Measurements from ENCODE around the gene TIE1. TPM values are rescaled to one million over a fixed set of nuclear protein-coding genes. Genes with fewer than 3 reads are reported as not detected.

The TIE1 gene
- total and polyA plus RNA-seq, 2 donors (not counting 1 experiment from before 2014, with no cell fraction given): 0.02 TPM; not detected in 1

- Histone ChIP-seq H3K4me3 (replicated peaks in 1 of 4; ENCODE audit: control extremely low read depth in 1 of 4, insufficient read depth in 1 of 4, low read depth in 3 of 4, low read length in 4 of 4) (no peak overlapping the region), H2AFZ (ENCODE audit: low read length) (no peak overlapping the region), H3K36me3 (ENCODE audit: control insufficient read depth, insufficient read depth, low read length) (no peaks in the 10 kb centered on the region), H3K4me2 (ENCODE audit: extremely low read depth, insufficient read depth, low read length) (no peak overlapping the region), H3K79me2 (ENCODE audit: control insufficient read depth, insufficient read depth, low read length) (no peaks in the 10 kb centered on the region), H3K27me3 (ENCODE audit: control insufficient read depth, insufficient read depth, low read length) (no peaks in the 10 kb centered on the region), H3K9ac (ENCODE audit: insufficient read depth, low read length) (no peak overlapping the region), H3K9me3 (ENCODE audit: control insufficient read depth, insufficient read depth, low read depth, low read length) (no peaks in the 10 kb centered on the region), H3K4me1 (ENCODE audit: control insufficient read depth, extremely low read depth, insufficient read depth, low read length) (no peaks in the 10 kb centered on the region), H3K27ac (ENCODE audit: insufficient read depth, low read length) (no peak overlapping the region), H4K20me1 (ENCODE audit: control insufficient read depth, extremely low read depth, insufficient read depth, low read length) (no peaks in the 10 kb centered on the region)
- no peak for TF ChIP-seq CTCF (conservative IDR thresholded peaks at IDR 0.05 in 1 of 2, IDR thresholded peaks at IDR 0.05 in 1 of 2; ENCODE audit: low read depth in 1 of 2, low read length in 2 of 2)
- no peak for TF ChIP-seq EZH2 (IDR thresholded peaks at IDR 0.05; ENCODE audit: low read length, missing control alignments)
- DNase-seq (ENCODE audit: low read depth in 2 of 2): no peak
Measured at GRCh38 chr1:43327549-43328292, 26.9 kb downstream of the TIE1 start.

GRCh38 chr1:43329995-43330751 lies 29.4 kb downstream of the TIE1 start:
- peak overlapping the region; percentile 44 for H2AFZ ChIP-seq (ENCODE audit: low read length)
- no peak overlapping the region for H3K4me2 ChIP-seq (ENCODE audit: extremely low read depth, insufficient read depth, low read length)
- H3K4me1 ChIP-seq (ENCODE audit: control insufficient read depth, extremely low read depth, insufficient read depth, low read length): no peaks in the 10 kb centered on the region
- no peak overlapping the region for H3K27ac ChIP-seq (ENCODE audit: insufficient read depth, low read length)
- H4K20me1 ChIP-seq (ENCODE audit: control insufficient read depth, extremely low read depth, insufficient read depth, low read length): no peaks in the 10 kb centered on the region
- H3K27me3 ChIP-seq (ENCODE audit: control insufficient read depth, insufficient read depth, low read length): no peaks in the 10 kb centered on the region
- no peaks in the 10 kb centered on the region for H3K36me3 ChIP-seq (ENCODE audit: control insufficient read depth, insufficient read depth, low read length)
- no peaks in the 10 kb centered on the region for H3K9me3 ChIP-seq (ENCODE audit: control insufficient read depth, insufficient read depth, low read depth, low read length)
- no peaks in the 10 kb centered on the region for H3K79me2 ChIP-seq (ENCODE audit: control insufficient read depth, insufficient read depth, low read length)
- peak; percentile 46 to 88 for DNase-seq (ENCODE audit: low read depth in 2 of 2)
- H3K4me3 ChIP-seq (replicated peaks in 1 of 4; ENCODE audit: control extremely low read depth in 1 of 4, insufficient read depth in 1 of 4, low read depth in 3 of 4, low read length in 4 of 4): no peak overlapping the region
- no peak for TF ChIP-seq EZH2 (IDR thresholded peaks at IDR 0.05; ENCODE audit: low read length, missing control alignments)
- TF ChIP-seq CTCF (conservative IDR thresholded peaks at IDR 0.05 in 1 of 2, IDR thresholded peaks at IDR 0.05 in 1 of 2; ENCODE audit: low read depth in 1 of 2, low read length in 2 of 2): no peak
- no peak overlapping the region for H3K9ac ChIP-seq (ENCODE audit: insufficient read depth, low read length)

GRCh38 chr1:43331688-43332087 lies 30.9 kb downstream of the TIE1 start:
- Histone ChIP-seq H3K9ac (ENCODE audit: insufficient read depth, low read length) (no peak overlapping the region), H3K36me3 (ENCODE audit: control insufficient read depth, insufficient read depth, low read length) (no peaks in the 10 kb centered on the region), H3K4me3 (replicated peaks in 1 of 4; ENCODE audit: control extremely low read depth in 1 of 4, insufficient read depth in 1 of 4, low read depth in 3 of 4, low read length in 4 of 4) (no peak overlapping the region), H3K27me3 (ENCODE audit: control insufficient read depth, insufficient read depth, low read length) (no peaks in the 10 kb centered on the region), H3K79me2 (ENCODE audit: control insufficient read depth, insufficient read depth, low read length) (no peaks in the 10 kb centered on the region), H3K27ac (ENCODE audit: insufficient read depth, low read length) (no peak overlapping the region), H4K20me1 (ENCODE audit: control insufficient read depth, extremely low read depth, insufficient read depth, low read length) (no peaks in the 10 kb centered on the region), H3K4me2 (ENCODE audit: extremely low read depth, insufficient read depth, low read length) (no peak overlapping the region), H2AFZ (ENCODE audit: low read length) (no peak overlapping the region), H3K9me3 (ENCODE audit: control insufficient read depth, insufficient read depth, low read depth, low read length) (no peaks in the 10 kb centered on the region), H3K4me1 (ENCODE audit: control insufficient read depth, extremely low read depth, insufficient read depth, low read length) (no peaks in the 10 kb centered on the region)
- no peak for DNase-seq (ENCODE audit: low read depth in 2 of 2)
- TF ChIP-seq EZH2 (IDR thresholded peaks at IDR 0.05; ENCODE audit: low read length, missing control alignments): no peak
- no peak for TF ChIP-seq CTCF (conservative IDR thresholded peaks at IDR 0.05 in 1 of 2, IDR thresholded peaks at IDR 0.05 in 1 of 2; ENCODE audit: low read depth in 1 of 2, low read length in 2 of 2)
